K562 (cell line): ENCODE results near the gene ECSCR.

ENCODE experiments used
- ARID4B ChIP-seq: sonication (generic); formaldehyde crosslinking; IDR thresholded peaks from 2 replicates; pipeline ENCODE4 v1.8.0; 2022; ENCODE audit warnings: mild to moderate bottlenecking, missing genetic modification reagents
- BRD4 ChIP-seq: fragments of 200-600 bp; sonication (generic); IDR thresholded peaks from 2 replicates; pipeline ENCODE4 v1.6.1; 2017; ENCODE audit warnings: inconsistent platforms
- CBX5 ChIP-seq: IDR thresholded peaks from 2 replicates; pipeline ENCODE4 v1.6.1; 2014; ENCODE audit warnings: low read depth, borderline replicate concordance
- MAX ChIP-seq: sonication (generic); formaldehyde crosslinking; IDR thresholded peaks from 2 replicates; pipeline ENCODE4 v1.9.0; 2022; ENCODE audit warnings: mild to moderate bottlenecking, missing genetic modification reagents
- RNF2 ChIP-seq: sonication (generic); IDR thresholded peaks from 2 replicates; pipeline ENCODE4 v1.6.1; 2016
- ZNF24 ChIP-seq: fragments of 450-650 bp; IDR thresholded peaks from 2 replicates; pipeline ENCODE4 v1.6.1; 2016
- TF ChIP-seq, protein P1 (sequence below), 3 experiments: IDR thresholded peaks in 2 of 3; conservative IDR thresholded peaks in 1 of 3; 2 replicates each; pipeline ENCODE4 v1.5.1; 2011 to 2012; ENCODE audit warnings: low read length in 3 of 3, mild to moderate bottlenecking in 3 of 3, control low read depth in 2 of 3, improper control_type of control experiment in 1 of 3, inconsistent platforms in 1 of 3, low read depth in 1 of 3, mixed read lengths in 1 of 3, moderate library complexity in 1 of 3; ENCODE audit not compliant: insufficient read depth in 2 of 3

DNA sequence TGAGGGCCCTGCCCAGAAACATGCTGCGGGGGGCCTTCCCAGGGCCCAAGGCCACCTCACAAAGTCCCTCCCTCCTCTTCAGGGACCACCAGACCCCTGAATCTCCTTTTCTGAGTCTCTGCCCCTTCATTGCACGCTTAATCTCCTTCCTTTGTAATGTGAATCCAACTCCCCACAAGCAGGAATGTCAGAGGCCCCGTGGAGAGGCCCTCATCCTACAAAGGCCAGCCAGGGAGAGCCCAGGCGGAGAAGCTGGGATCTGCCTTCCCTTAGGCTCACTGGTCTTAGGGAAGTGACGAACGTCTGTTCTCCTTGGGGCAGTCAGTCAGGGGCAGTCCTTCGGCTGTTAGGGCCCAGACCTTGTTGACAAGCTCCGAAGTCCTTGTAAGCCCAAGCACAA is 10.6 kb upstream of the ECSCR start:
- TF ChIP-seq MAX (CRISPR knock-in tag) (no peak), CBX5 (no peak), RNF2 (no peak), ARID4B (no peak), ZNF24 (no peak), BRD4 (no peak)
- TF ChIP-seq, protein P1, sequence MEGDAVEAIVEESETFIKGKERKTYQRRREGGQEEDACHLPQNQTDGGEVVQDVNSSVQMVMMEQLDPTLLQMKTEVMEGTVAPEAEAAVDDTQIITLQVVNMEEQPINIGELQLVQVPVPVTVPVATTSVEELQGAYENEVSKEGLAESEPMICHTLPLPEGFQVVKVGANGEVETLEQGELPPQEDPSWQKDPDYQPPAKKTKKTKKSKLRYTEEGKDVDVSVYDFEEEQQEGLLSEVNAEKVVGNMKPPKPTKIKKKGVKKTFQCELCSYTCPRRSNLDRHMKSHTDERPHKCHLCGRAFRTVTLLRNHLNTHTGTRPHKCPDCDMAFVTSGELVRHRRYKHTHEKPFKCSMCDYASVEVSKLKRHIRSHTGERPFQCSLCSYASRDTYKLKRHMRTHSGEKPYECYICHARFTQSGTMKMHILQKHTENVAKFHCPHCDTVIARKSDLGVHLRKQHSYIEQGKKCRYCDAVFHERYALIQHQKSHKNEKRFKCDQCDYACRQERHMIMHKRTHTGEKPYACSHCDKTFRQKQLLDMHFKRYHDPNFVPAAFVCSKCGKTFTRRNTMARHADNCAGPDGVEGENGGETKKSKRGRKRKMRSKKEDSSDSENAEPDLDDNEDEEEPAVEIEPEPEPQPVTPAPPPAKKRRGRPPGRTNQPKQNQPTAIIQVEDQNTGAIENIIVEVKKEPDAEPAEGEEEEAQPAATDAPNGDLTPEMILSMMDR (IDR thresholded peaks at IDR 0.05 in 2 of 3, conservative IDR thresholded peaks at IDR 0.05 in 1 of 3; ENCODE audit: insufficient read depth in 2 of 3, low read depth in 1 of 3, low read length in 3 of 3): no peak
